Peyer's patch (tissue), 4 donors: Measurements from ENCODE around the gene BTN2A1. TPM values are rescaled to one million over a fixed set of nuclear protein-coding genes. Genes with fewer than 3 reads are reported as not detected.
"Not testable (repeated sequence)": the region's sequence is repeated elsewhere in the genome, so short reads cannot be mapped to it uniquely, and the experiment has no call there.

ENCODE experiments used
- DNase-seq, 3 donors: peaks; one replicate each; pipeline ENCODE4 v3.0.0-alpha.2; 2017 to 2019
- H3K27ac ChIP-seq, 4 donors: fragments of 200-600 bp; sonication (generic); one replicate each; pipeline ENCODE4 v1.5.1; 2016 to 2019
- H3K27me3 ChIP-seq, 2 donors: fragments of 200-600 bp; sonication (generic); one replicate each; pipeline ENCODE4 v1.5.1; 2019
- H3K36me3 ChIP-seq, 3 donors: fragments of 200-600 bp; sonication (generic); one replicate each; pipeline ENCODE4 v1.5.1; 2016 to 2019
- H3K4me1 ChIP-seq, 4 donors: fragments of 200-600 bp; sonication (generic); one replicate each; pipeline ENCODE4 v1.5.1; 2016 to 2019
- H3K4me3 ChIP-seq, 4 donors: fragments of 200-600 bp; sonication (generic); 1 replicate in 3 of 4; 2 replicates in 1 of 4; pipeline ENCODE4 v1.5.1; 2016 to 2019; ENCODE audit warnings: mild to moderate bottlenecking in 1 of 4
- H3K9me3 ChIP-seq, 4 donors: fragments of 200-600 bp; sonication (generic); one replicate each; pipeline ENCODE4 v1.5.1; 2016 to 2019; ENCODE audit warnings: mild to moderate bottlenecking in 1 of 4
- CTCF ChIP-seq, 6 experiments: fragments of 450-650 bp in 4 of 6; fragments of 200-600 bp in 2 of 6; sonication (generic) in 1 of 6; IDR thresholded peaks; one replicate each; pipeline ENCODE4 v1.5.1; 2017 to 2019; ENCODE audit warnings: antibody characterized with exemption in 6 of 6, mild to moderate bottlenecking in 3 of 6, moderate library complexity in 1 of 6
- POLR2A ChIP-seq, 2 donors: fragments of 450-650 bp; IDR thresholded peaks; one replicate each; pipeline ENCODE4 v1.5.1; 2017; ENCODE audit warnings: antibody characterized with exemption in 2 of 2, mild to moderate bottlenecking in 2 of 2, moderate library complexity in 2 of 2
- total RNA-seq, 4 donors: library from RNA; depleted of rRNA; stranded (reverse); fragments of >200 nt; gene quantifications; one replicate each; pipeline ENCODE4 v1.1.0, GENCODE V29; 2016

The BTN2A1 gene
- total RNA-seq, 4 donors from 2014 or later: 19.6 to 38.0 (median 33.4) TPM

DNA sequence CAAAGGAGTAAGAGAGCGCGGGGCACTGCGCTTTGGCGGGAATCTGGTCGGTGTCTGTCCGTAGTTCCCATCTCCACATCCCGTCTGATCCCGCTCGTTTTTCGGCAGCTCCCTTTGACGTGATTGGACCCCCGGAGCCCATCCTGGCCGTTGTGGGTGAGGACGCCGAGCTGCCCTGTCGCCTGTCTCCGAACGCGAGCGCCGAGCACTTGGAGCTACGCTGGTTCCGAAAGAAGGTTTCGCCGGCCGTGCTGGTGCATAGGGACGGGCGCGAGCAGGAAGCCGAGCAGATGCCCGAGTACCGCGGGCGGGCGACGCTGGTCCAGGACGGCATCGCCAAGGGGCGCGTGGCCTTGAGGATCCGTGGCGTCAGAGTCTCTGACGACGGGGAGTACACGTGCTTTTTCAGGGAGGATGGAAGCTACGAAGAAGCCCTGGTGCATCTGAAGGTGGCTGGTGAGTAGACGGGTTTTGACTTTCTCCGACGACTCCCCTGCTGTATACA, 43.8 kb downstream of the BTN2A1 start:
- Histone ChIP-seq H3K4me1 (peaks cover 0 to 13% (median 6%) of the 10 kb centered on the region in 4 donors), H3K27me3 (no peaks in the 10 kb centered on the region), H3K27ac (peak overlapping the region in 1 of 4 donors; percentile 27), H3K36me3 (no peaks in the 10 kb centered on the region), H3K4me3 (peak overlapping the region; percentile 18 to 46 (median 36)), H3K9me3 (no peaks in the 10 kb centered on the region)
- DNase-seq: peak; percentile 42 to 63 (median 62)
- TF ChIP-seq CTCF (IDR thresholded peaks at IDR 0.05) (no peak), POLR2A (IDR thresholded peaks at IDR 0.05) (no peak)

DNA sequence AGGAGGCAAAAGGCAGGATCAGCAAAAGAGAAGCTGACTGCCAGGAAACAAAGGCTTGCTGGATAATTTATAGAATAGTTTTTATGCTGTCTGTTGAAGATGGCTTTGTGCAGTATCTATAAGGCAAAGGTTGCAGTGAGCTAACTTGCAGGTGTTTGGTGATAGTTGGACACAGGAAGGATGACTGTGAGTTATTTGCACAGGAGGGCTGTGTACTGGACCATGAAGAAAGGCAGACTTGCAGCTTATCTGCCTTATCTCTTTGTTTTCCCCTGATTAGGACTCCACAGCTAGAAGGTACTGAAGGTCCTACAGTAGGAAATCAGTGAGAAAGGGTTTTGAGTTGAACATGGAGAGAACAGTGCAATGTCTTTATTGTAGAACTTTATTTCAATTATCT, 44.4 kb downstream of the BTN2A1 start:
- peak overlapping the region in 3 of 4 donors; percentile 30 to 46 (median 42) for H3K4me3 ChIP-seq
- H3K9me3 ChIP-seq: no peaks in the 10 kb centered on the region
- peak in 2 of 3 donors; percentile 35 to 49 for DNase-seq
- peaks cover 0 to 13% (median 6%) of the 10 kb centered on the region in 4 donors for H3K4me1 ChIP-seq
- TF ChIP-seq CTCF (IDR thresholded peaks at IDR 0.05) (no peak), POLR2A (IDR thresholded peaks at IDR 0.05) (no peak)
- H3K27ac ChIP-seq: no peak overlapping the region
- no peaks in the 10 kb centered on the region for H3K36me3 ChIP-seq
- no peaks in the 10 kb centered on the region for H3K27me3 ChIP-seq

GRCh38 chr6:26502626-26503025, 44.9 kb downstream of the BTN2A1 start:
- TF ChIP-seq CTCF (IDR thresholded peaks at IDR 0.05): no peak
- Histone ChIP-seq H3K27me3 (no peaks in the 10 kb centered on the region), H3K27ac (no peak overlapping the region), H3K4me3 (no peak overlapping the region), H3K4me1 (peaks cover 0 to 13% (median 6%) of the 10 kb centered on the region in 4 donors), H3K36me3 (no peaks in the 10 kb centered on the region), H3K9me3 (no peaks in the 10 kb centered on the region)
- no peak for DNase-seq

DNA sequence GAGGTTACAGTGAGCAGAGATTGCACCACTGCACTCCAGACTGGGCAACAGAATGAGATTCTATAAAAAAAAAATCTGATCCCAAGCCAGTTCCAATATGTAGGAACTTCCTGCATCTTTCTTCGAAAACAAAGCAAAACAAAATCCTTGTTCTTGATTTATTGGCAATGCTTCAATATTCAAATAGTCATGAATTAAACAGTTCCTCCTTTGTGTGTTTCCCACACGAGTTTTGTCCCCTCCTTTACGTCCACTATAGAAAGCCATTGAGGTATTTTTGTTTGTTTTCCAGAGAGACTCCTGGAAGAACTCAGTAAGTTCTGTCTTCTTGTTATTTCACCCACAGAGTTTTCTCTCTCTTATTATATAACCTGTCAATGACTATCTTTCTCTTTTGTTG, 49.9 kb downstream of the BTN2A1 start:
- no peaks in the 10 kb centered on the region for H3K36me3 ChIP-seq
- no peaks in the 10 kb centered on the region for H3K27me3 ChIP-seq
- H3K9me3 ChIP-seq: no peaks in the 10 kb centered on the region
- H3K27ac ChIP-seq: no peak overlapping the region
- TF ChIP-seq POLR2A (IDR thresholded peaks at IDR 0.05): no peak
- no peak for TF ChIP-seq CTCF (IDR thresholded peaks at IDR 0.05)
- H3K4me1 ChIP-seq: no peaks in the 10 kb centered on the region
- no peak overlapping the region for H3K4me3 ChIP-seq
- no peak for DNase-seq

DNA sequence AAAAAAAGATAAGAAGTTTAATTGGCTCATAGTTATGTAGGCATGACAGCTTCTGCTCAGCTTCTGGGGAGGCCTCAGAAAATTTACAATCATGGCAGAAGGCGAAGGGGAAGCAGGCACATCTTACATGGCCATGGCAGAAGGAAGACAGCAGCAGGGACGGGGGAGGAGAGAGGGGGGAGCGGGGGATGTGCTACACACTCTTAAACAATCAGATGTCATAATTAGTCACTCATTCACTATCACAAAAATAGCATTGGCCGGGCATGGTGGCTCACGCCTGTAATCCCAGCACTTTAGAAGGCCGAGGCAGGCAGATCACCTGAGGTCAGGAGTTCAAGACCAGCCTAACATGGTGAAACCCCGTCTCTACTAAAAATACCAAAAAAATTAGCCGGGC, 53.3 kb downstream of the BTN2A1 start:
- not testable (repeated sequence) for H3K27me3 ChIP-seq, H3K27ac ChIP-seq, H3K9me3 ChIP-seq, H3K36me3 ChIP-seq, DNase-seq, H3K4me3 ChIP-seq, H3K4me1 ChIP-seq

DNA sequence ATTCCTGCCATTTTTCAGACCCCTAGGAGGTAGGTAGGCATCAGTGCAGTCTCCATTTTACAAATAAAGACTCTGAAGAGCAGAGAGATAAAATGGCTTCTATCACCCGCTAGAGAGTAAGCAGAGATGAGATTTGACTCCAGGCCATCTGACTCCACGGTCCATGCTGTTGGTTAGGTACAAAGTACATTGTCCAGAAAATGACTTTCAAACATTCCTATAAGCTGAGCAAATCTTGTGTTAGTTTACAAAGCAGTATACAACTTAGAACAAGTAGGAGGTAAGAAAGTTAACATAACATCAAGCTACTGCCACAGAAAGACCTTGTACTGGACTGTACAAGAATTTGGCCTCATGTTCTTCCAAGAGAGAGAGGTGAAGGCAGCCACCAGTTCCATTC, 57.2 kb downstream of the BTN2A1 start:
- no peaks in the 10 kb centered on the region for H3K36me3 ChIP-seq
- no peaks in the 10 kb centered on the region for H3K27me3 ChIP-seq
- no peak for TF ChIP-seq POLR2A (IDR thresholded peaks at IDR 0.05)
- no peak for TF ChIP-seq CTCF (IDR thresholded peaks at IDR 0.05)
- no peaks in the 10 kb centered on the region for H3K4me1 ChIP-seq
- no peak overlapping the region for H3K27ac ChIP-seq
- no peak for DNase-seq
- no peaks in the 10 kb centered on the region for H3K9me3 ChIP-seq
- no peak overlapping the region for H3K4me3 ChIP-seq
